NCI-H774 (cell line): Measurements from ENCODE around the gene NIM1K.
"Not testable (repeated sequence)": the region's sequence is repeated elsewhere in the genome, so short reads cannot be mapped to it uniquely, and the experiment has no call there.

ENCODE experiments used
- DNase-seq: peaks from one replicate; lab custom pipeline; 2025; lab: John Stamatoyannopoulos, UW

NIM1K gene

GRCh38 chr5:43313854-43314457 lies 121.9 kb downstream of the NIM1K start:
- peak; percentile 68 for DNase-seq

- no peak for DNase-seq
Measured at GRCh38 chr5:43314724-43315123, 122.7 kb downstream of the NIM1K start.

GRCh38 chr5:43315263-43315662 lies 123.2 kb downstream of the NIM1K start:
- no peak for DNase-seq

GRCh38 chr5:43315682-43316081 lies 123.7 kb downstream of the NIM1K start:
- DNase-seq = no peak

- DNase-seq = no peak
Measured at GRCh38 chr5:43316421-43316820, 124.4 kb downstream of the NIM1K start.

GRCh38 chr5:43320846-43321245 lies 128.8 kb downstream of the NIM1K start:
- DNase-seq = no peak

- not testable (repeated sequence) for DNase-seq
Measured at GRCh38 chr5:43323488-43323887, 131.5 kb downstream of the NIM1K start.

- not testable (repeated sequence) for DNase-seq
Measured at GRCh38 chr5:43325624-43326023, 133.6 kb downstream of the NIM1K start.
